GM21619 (cell line): Measurements from ENCODE around the gene GRIK3.

Experiments
- ATAC-seq: cut with Tn5 transposase; IDR thresholded peaks from one replicate; pipeline ENCODE4 v1.9.1; 2021; ENCODE audit not compliant: unreplicated experiment

The GRIK3 gene

GRCh38 chr1:37047542-37047941, 13.2 kb upstream of the GRIK3 start:
- no peak for ATAC-seq

DNA sequence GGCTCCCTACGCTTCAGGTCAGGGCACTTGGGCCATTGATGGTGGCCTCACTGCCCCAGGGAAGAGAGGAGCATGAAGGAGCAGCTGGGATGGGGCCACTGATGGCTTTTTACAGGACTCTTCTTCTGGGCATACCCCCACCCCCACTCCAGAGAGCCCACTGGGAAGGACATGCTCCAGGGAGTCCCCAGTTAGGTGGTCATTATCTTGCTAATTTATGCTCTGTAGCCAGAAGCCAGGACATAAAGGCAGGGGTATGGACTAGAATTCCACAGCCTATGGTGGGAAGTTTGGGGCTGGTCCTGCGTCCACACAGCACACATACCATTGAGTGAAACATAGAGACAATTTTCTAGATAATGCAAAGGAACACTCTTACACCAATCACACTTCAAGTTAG, 8.8 kb upstream of the GRIK3 start:
- no peak for ATAC-seq

DNA sequence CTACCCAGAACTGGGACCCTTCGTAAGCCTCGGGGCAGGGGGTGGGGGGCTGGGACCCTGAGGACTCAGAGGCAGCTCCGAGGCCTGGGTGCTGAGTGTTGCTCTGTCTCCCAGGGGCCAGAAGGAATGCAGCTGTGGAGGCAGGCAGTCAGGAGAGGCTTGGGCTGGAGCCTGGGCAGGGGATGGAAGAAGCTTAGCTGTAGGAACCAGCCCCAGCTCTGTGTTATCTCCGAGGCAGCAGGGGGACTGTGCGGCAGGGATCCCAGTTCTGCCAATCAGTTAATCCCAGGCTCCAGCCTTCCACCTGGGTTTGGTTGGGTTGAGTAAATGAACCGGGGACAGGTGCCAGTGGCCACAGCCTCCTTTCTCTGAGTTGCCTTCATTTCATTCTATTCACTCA, 8.2 kb upstream of the GRIK3 start:
- no peak for ATAC-seq

GRCh38 chr1:37041483-37041882, 7.2 kb upstream of the GRIK3 start:
- no peak for ATAC-seq

DNA sequence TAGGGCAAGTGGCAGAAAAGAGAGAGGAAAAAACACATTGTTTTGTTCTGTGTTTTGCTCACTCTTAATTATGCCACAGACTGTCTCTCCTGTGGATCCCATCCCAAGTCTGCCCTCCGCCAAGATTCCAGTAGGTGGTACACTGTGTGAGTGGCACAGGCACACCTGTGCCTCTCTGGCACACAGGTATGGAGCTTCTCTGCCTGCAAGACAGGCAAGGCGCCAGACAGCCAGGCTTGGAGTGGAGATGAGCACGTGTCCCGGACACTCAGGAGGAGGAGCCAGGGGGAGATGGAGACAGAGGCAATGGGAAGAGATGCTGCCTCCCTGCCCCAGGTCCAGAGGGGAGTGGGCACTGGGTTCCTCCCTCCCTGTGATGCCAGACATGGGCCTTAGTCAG, 6.5 kb upstream of the GRIK3 start:
- ATAC-seq = no peak

DNA sequence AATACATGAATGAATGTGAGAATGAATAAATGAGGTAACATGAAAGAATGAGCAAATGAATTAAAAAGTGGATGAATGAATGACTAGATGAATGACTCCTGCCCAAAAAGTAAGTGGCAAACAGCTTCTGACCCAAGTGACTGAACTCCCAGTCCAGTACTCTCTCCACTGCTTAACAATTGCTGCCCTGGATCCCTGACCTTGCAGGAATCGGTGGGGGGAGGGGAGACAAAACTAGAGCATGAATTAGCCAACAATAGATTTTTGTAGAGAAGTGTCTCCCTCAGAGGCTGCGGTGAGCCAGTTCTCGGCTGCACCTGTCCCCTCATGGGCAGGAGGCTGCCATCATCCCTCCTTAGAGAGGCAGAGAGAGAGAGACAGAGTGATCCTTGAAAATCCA, 5.9 kb upstream of the GRIK3 start:
- no peak for ATAC-seq

- no peak for ATAC-seq
Observed at GRCh38 chr1:37038227-37039093, 4.1 kb upstream of the GRIK3 start.

GRCh38 chr1:37037690-37038089, 3.4 kb upstream of the GRIK3 start:
- no peak for ATAC-seq

DNA sequence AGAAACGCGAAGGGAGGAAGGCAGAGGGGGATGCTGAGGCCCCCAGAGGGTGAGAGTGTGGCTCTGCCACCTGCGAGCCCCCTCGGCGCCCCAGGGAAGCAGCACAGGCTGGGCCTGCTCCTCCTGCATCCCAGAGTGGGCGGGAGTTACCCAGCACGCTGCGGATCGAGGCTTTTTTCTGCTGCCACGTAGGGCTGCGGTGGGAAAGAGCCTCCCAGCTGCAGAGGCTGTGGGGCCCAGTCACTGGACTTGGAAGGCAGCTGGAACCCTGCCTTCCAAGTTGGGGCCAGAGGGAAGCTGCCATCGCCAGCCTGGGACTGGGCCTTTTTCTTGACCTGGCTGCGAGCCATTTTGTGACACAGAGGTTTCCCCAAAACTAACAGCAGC, 2.3 kb upstream of the GRIK3 start:
- no peak for ATAC-seq

DNA sequence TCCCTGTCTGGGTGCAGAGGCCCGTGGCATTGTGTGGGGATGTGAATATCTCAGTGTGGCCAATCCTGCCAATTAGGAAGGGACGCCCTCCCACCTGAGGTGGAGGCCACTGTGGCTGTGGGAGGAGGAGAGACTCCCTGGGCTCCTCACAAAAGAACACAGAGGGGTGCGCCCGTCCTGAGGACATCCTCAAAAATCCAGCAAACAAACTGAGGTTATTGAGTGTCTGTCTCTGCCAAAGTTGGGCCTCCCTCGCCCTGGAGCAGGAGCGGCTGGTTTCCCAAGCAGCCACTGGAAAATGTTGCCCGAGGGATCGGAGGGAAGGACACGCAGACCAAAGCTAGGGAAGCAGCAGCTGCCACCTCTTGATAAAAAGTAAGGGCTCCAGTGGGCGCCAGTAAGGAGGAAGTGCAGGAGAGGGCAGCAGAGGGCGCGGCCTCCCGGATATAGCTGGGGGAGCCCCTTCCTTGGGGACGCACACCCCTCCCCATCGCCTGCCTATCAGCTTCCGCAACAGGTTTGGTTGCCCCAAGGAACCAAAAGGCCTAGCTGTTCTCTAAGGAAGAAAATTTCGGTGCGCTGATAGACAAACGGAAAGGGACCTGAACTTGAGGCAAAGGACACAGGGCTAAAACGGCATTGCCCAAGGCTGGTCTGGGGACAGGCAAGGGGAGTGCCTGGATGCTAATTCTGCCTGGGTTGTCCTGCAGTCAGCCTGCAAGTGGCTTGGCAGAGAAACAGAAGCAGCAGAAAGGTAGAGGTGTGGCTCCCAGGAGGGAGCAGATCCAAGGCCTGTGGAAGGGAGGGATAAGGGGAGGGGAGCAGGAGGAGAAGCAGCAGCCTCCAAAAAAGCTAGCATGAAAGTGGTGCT, 1.7 kb upstream of the GRIK3 start:
- ATAC-seq = no peak

- ATAC-seq = no peak
Observed at GRCh38 chr1:37035014-37035691, 838 bp upstream of the GRIK3 start.

GRCh38 chr1:37033355-37034101, 787 bp downstream of the GRIK3 start:
- no peak for ATAC-seq

- ATAC-seq = no peak
Observed at GRCh38 chr1:37032660-37033354, 1.5 kb downstream of the GRIK3 start.

GRCh38 chr1:37031871-37032270, 2.4 kb downstream of the GRIK3 start:
- no peak for ATAC-seq

DNA sequence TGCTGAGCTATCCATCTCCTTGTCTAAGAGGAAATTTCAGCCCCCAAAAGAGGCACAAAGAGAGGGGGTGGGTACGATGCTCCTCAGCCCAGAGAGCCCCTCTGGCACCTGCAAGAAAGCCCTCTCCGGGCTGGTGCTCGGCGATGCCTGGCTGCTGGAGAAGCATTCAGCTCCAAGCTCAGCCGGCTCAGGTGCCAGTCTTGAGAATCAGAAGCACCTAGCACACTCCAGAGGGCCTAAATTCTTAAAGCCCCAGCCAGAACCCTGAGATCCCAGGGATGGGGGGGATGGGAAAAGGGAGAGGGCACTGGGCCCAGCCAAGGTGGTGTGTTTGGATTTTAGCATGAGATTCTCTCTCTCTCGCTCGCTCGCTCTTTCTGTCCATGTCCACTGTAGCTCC, 2.9 kb downstream of the GRIK3 start:
- no peak for ATAC-seq

- no peak for ATAC-seq
Observed at GRCh38 chr1:37028981-37029617, 5.2 kb downstream of the GRIK3 start.

- ATAC-seq = no peak
Observed at GRCh38 chr1:37021502-37021901, 12.8 kb downstream of the GRIK3 start.

DNA sequence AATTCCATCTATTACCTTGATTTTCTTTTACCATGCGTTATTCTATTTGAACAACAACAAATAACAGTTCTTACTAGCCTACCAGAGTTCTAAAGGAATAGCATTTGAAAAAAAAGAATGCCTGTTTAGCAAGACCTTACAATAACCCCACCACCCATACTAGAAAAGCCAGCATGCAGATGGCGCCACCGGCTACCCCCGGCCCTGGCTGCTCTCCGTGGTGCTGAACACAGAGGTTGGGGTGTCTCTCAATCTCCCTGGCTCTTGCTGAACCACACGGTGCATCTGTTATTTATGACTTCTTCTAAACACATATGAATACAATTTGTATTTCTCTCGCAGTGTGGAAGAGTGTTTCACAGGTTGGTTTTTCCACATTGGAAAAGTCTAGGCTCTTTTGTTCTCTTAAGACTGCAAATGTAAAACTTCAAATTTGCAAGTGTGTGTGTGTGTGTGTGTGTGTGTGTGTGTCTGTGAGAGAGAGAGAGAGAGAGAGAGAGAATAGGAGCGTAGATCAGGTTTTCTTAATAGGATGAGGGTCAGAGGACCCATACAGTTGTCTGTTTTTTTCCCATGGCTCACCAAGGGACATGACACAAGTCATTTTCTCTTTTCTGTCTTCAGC, 13.6 kb downstream of the GRIK3 start:
- ATAC-seq = no peak

- no peak for ATAC-seq
Observed at GRCh38 chr1:37018510-37018909, 15.8 kb downstream of the GRIK3 start.
